GM12878 (cell line): ENCODE measurements around the gene NLE1. TPM values are rescaled to one million over a fixed set of nuclear protein-coding genes. Genes with fewer than 3 reads are reported as not detected.

ENCODE experiments used
- ATAC-seq: fragments of 200-7000 bp; cut with Tn5 transposase; 3 replicates; pipeline ENCODE4 v1.9.1; 2020; ENCODE audit warnings: mild to moderate bottlenecking, moderate library complexity
- BruUV-seq: library from RNA; stranded (reverse); fragments of 400-500 nt; replicated peaks from 2 replicates; lab custom pipeline; 2021; lab: Mats Ljungman, UMichigan
- CTCF ChIA-PET: fragments of 300-600 bp; sonication (Branson Sonifier 250); formaldehyde crosslinking; extraction: SDS; loops from one replicate; lab custom pipeline; 2021; ENCODE audit warnings: inconsistent platforms; lab: Yijun Ruan, JAX
- POLR2A ChIA-PET: fragments of 350-600 bp; formaldehyde crosslinking; extraction: SDS; loops from one replicate; lab custom pipeline; 2021; ENCODE audit warnings: inconsistent platforms; lab: Charles Lee
- RAD21 ChIA-PET: fragments of 300-600 bp; sonication (Branson Sonifier 250); formaldehyde crosslinking; loops from one replicate; lab custom pipeline; 2023; ENCODE audit warnings: antibody characterized with exemption; ENCODE audit not compliant: unreplicated experiment; lab: Charles Lee
- SMC1A ChIA-PET: fragments of 300-600 bp; sonication (Branson Sonifier 250); formaldehyde crosslinking; loops from one replicate; lab custom pipeline; 2023; ENCODE audit not compliant: unreplicated experiment, uncharacterized antibody; lab: Charles Lee
- DNase-seq: peaks from one replicate; pipeline ENCODE4 v3.0.0-alpha.2; 2011; ENCODE audit warnings: low read depth, low spot score
- FAIRE-seq: peaks from 3 replicates; lab custom pipeline; 2011; peaks lifted over from hg19 to GRCh38; lab: Jason Lieb, UNC
- H2AFZ ChIP-seq: 2 replicates; pipeline ENCODE4 v1.6.0; 2011; ENCODE audit warnings: low read depth, low read length, control low read depth; ENCODE audit not compliant: control insufficient read depth
- H3K27ac ChIP-seq: 2 replicates; pipeline ENCODE4 v1.5.1; 2011; ENCODE audit warnings: control low read depth; ENCODE audit not compliant: control insufficient read depth, insufficient read depth
- H3K27me3 ChIP-seq, 2 experiments: replicated peaks in 1 of 2; 2 replicates each; pipeline versions ENCODE4 v1.6.0 to v1.6.1; 2011; ENCODE audit warnings: low read length in 1 of 2; ENCODE audit not compliant: control insufficient read depth in 2 of 2, insufficient read depth in 2 of 2
- H3K36me3 ChIP-seq, 2 experiments: 2 replicates each; pipeline ENCODE4 v1.5.1; 2011; ENCODE audit warnings: low read length in 1 of 2; ENCODE audit not compliant: control insufficient read depth in 2 of 2, insufficient read depth in 2 of 2
- H3K4me1 ChIP-seq: 2 replicates; pipeline ENCODE4 v1.6.1; 2011; ENCODE audit warnings: mild to moderate bottlenecking, low read length, moderate library complexity, mixed read lengths; ENCODE audit not compliant: control insufficient read depth, insufficient read depth
- H3K4me2 ChIP-seq: 2 replicates; pipeline ENCODE4 v1.6.0; 2011; ENCODE audit warnings: control low read depth; ENCODE audit not compliant: control insufficient read depth, insufficient read depth
- H3K4me3 ChIP-seq: fragments of 200-600 bp; sonication (generic); 2 replicates; pipeline ENCODE4 v1.5.1; 2016
- H3K79me2 ChIP-seq: 2 replicates; pipeline ENCODE4 v1.6.0; 2011; ENCODE audit warnings: low read length; ENCODE audit not compliant: control insufficient read depth, insufficient read depth
- H3K9ac ChIP-seq: 2 replicates; pipeline ENCODE4 v1.8.0; 2011; ENCODE audit warnings: low read length, control low read depth, mixed read lengths; ENCODE audit not compliant: control insufficient read depth, insufficient read depth
- H3K9me3 ChIP-seq: replicated peaks from 3 replicates; pipeline ENCODE4 v1.5.1; 2011; ENCODE audit warnings: mild to moderate bottlenecking, low read length; ENCODE audit not compliant: control insufficient read depth, insufficient read depth
- H4K20me1 ChIP-seq: 2 replicates; pipeline ENCODE4 v1.6.0; 2011; ENCODE audit not compliant: control insufficient read depth, insufficient read depth
- EGR1 ChIP-seq, 2 experiments: IDR thresholded peaks; 1 replicate in 1 of 2; 2 replicates in 1 of 2; pipeline ENCODE4 v1.6.1; 2011 to 2012; ENCODE audit warnings: low read depth in 2 of 2, low read length in 2 of 2, borderline replicate concordance in 1 of 2, mild to moderate bottlenecking in 1 of 2, moderate library complexity in 1 of 2
- PBX3 ChIP-seq: IDR thresholded peaks from 2 replicates; pipeline ENCODE4 v1.6.1; 2011; ENCODE audit warnings: mild to moderate bottlenecking, low read depth, low read length, moderate library complexity; ENCODE audit not compliant: insufficient replicate concordance
- POLR2A ChIP-seq: IDR thresholded peaks from 2 replicates; pipeline ENCODE4 v1.6.1; 2011; ENCODE audit warnings: low read depth, mild to moderate bottlenecking, low read length
- SMAD1 ChIP-seq: fragments of 450-650 bp; IDR thresholded peaks from 2 replicates; pipeline ENCODE4 v1.6.1; 2018; ENCODE audit warnings: mild to moderate bottlenecking, low read depth; ENCODE audit not compliant: partially characterized antibody
- TARDBP ChIP-seq: IDR thresholded peaks from 2 replicates; pipeline ENCODE4 v1.6.1; 2016; ENCODE audit warnings: borderline replicate concordance
- WGBS: methylation state at CpG from one replicate; pipeline ENCODE4 v1.1.6; 2016; ENCODE audit warnings: low lambda C conversion rate; ENCODE audit not compliant: insufficient replicate concordance, insufficient coverage; ENCODE audit errors: missing lambda C conversion rate; 5-methylcytosine and 5-hydroxymethylcytosine counted together
- in situ Hi-C: fragments of 300-500 bp; cut with MboI; formaldehyde crosslinking; loops from 9 replicates; pipeline ENCODE4 v1.14.3; 2018; ENCODE audit warnings: mixed read lengths
- intact Hi-C: fragments of 100-400 bp; cut with micrococcal nuclease; formaldehyde crosslinking; loops from one replicate; pipeline ENCODE4 v1.14.2; 2022; ENCODE audit not compliant: unreplicated experiment
- polyA plus RNA-seq, 11 experiments: library from polyadenylated mRNA; depleted of rRNA in 4 of 11; unstranded in 6 of 11; stranded (reverse) in 5 of 11; fragments of >200 nt; fragmentation: Nextera tagmentation in 4 of 11; fragmentation: Illumina TruSeq in 1 of 11; extraction: Ambion mirVana in 4 of 11; extraction: Trizol in 1 of 11; gene quantifications; 1 replicate in 1 of 11; 2 replicates in 10 of 11; pipeline versions ENCODE4 v1.2.1 to v1.2.3, GENCODE V29; 2011 to 2016; ENCODE audit warnings: inconsistent platforms in 2 of 11, missing spikeins in 2 of 11, low read depth in 1 of 11
- total RNA-seq, 4 experiments: library from RNA; depleted of rRNA in 3 of 4; stranded (reverse); fragments of >200 nt in 3 of 4; fragmentation: Illumina TruSeq in 1 of 4; extraction: Trizol in 1 of 4; gene quantifications; 2 replicates each; pipeline versions ENCODE4 v1.2.1 to v1.2.3, GENCODE V29; 2013 to 2021
- TF ChIP-seq, protein P1 (sequence below): fragments of 150-350 bp; IDR thresholded peaks from 2 replicates; pipeline ENCODE4 v1.6.1; 2014; ENCODE audit warnings: mild to moderate bottlenecking, low read depth, low read length

The NLE1 gene
- total and polyA plus RNA-seq, 10 of the 15 experiments (the other 5 are each of a cell fraction or from before 2014, with no cell fraction given) = 2.4 to 33.5 (median 17.6) TPM

GRCh38 chr17:35132099-35132498 lies 10.0 kb downstream of the NLE1 start:
- RAD21 ChIA-PET = no interaction called here
- no peak overlapping the region for H3K27ac ChIP-seq
- H3K4me2 ChIP-seq = no peak overlapping the region
- DNase-seq (no peak), FAIRE-seq (no peak), ATAC-seq (no peak)
- H3K79me2 ChIP-seq = no peaks in the 10 kb centered on the region
- H3K36me3 ChIP-seq = peaks cover 33 to 35% of the 10 kb centered on the region in 2 experiments
- no TSS peak for BruUV-seq
- H3K4me3 ChIP-seq = no peak overlapping the region
- TF ChIP-seq, protein P1, sequence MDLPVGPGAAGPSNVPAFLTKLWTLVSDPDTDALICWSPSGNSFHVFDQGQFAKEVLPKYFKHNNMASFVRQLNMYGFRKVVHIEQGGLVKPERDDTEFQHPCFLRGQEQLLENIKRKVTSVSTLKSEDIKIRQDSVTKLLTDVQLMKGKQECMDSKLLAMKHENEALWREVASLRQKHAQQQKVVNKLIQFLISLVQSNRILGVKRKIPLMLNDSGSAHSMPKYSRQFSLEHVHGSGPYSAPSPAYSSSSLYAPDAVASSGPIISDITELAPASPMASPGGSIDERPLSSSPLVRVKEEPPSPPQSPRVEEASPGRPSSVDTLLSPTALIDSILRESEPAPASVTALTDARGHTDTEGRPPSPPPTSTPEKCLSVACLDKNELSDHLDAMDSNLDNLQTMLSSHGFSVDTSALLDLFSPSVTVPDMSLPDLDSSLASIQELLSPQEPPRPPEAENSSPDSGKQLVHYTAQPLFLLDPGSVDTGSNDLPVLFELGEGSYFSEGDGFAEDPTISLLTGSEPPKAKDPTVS = no peak
- TF ChIP-seq SMAD1 = no peak
- no peak for TF ChIP-seq TARDBP
- TF ChIP-seq EGR1 (IDR thresholded peaks at IDR 0.05; ENCODE audit: borderline replicate concordance in 1 of 2, low read depth in 2 of 2, low read length in 2 of 2) = no peak
- no peak overlapping the region for H2AFZ ChIP-seq
- POLR2A ChIA-PET = no interaction called here
- H4K20me1 ChIP-seq = no peaks in the 10 kb centered on the region
- SMC1A ChIA-PET = no interaction called here
- CTCF ChIA-PET = no interaction called here
- 90% methylated on average over 10 of the region's 10 CpGs for WGBS
- intact Hi-C loops = no loop called here
- no peaks in the 10 kb centered on the region for H3K4me1 ChIP-seq
- H3K9me3 ChIP-seq = no peaks in the 10 kb centered on the region
- no peak overlapping the region for H3K9ac ChIP-seq
- H3K27me3 ChIP-seq = no peaks in the 10 kb centered on the region
- in situ Hi-C loops = no loop called here

GRCh38 chr17:35130392-35130791 lies 11.7 kb downstream of the NLE1 start:
- Histone ChIP-seq H3K9ac (no peak overlapping the region), H3K9me3 (no peaks in the 10 kb centered on the region), H3K4me1 (no peaks in the 10 kb centered on the region), H3K4me2 (no peak overlapping the region), H3K36me3 (peaks cover 21 to 26% of the 10 kb centered on the region in 2 experiments), H3K79me2 (no peaks in the 10 kb centered on the region), H3K27ac (no peak overlapping the region), H2AFZ (no peak overlapping the region), H3K27me3 (no peaks in the 10 kb centered on the region), H3K4me3 (no peak overlapping the region), H4K20me1 (no peaks in the 10 kb centered on the region)
- no peak for FAIRE-seq
- WGBS = 100% methylated on average over 3 of the region's 3 CpGs
- CTCF ChIA-PET = interaction anchor here (0.9 to 1.1 kb wide), 3 partner anchors 10 to 12 kb away, joined by 3 to 4 read pairs (median 4); partner anchors contain the start of gene RAD51D
- BruUV-seq = no TSS peak
- intact Hi-C loops (no loop called here), in situ Hi-C loops (no loop called here)
- POLR2A ChIA-PET = no interaction called here
- SMC1A ChIA-PET = interaction anchor here (1.2 kb wide), 1 partner anchor 10 kb away, joined by 3 read pairs; the partner anchor contains the start of gene RAD51D
- no peak for ATAC-seq
- TF ChIP-seq POLR2A (peak; percentile 48; the same call in 1 of the 2 replicates), PBX3 (no peak)
- RAD21 ChIA-PET = no interaction called here
- no peak for DNase-seq
